GM12864 (cell line): ENCODE measurements around the gene MYRIP.

Source experiments
- DNase-seq: peaks from one replicate; pipeline ENCODE4 v3.0.0-alpha.2; 2011; ENCODE audit warnings: low read depth
- H3K4me3 ChIP-seq: 2 replicates; pipeline ENCODE4 v1.5.1; 2011; ENCODE audit warnings: mild to moderate bottlenecking, low read depth, low read length, control low read depth
- TF ChIP-seq, protein P1 (sequence below): IDR thresholded peaks from 2 replicates; pipeline ENCODE4 v1.5.1; 2011; ENCODE audit warnings: low read depth, mild to moderate bottlenecking, moderate library complexity, low read length, control low read depth, inconsistent platforms; ENCODE audit errors: missing control alignments

Gene MYRIP

DNA sequence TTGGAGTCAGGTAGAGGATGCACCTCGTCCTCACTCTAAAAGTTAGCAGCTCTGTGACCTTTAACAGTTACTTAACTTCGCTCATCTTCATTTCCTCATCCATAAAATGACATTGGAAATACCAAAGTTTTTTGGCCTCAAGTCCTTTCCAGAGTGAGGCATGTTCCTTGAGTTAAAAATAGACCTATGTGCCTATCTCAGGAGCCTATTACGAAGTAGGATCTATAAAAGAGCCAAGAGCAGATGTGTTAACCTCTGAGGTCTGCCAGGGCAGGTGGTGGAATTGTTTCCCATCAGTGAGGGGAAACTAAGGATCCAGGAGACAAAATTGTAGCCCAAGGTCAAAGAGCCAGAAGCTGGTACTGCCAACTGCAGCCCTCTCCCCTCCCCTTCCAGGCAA lies 379.7 kb downstream of the MYRIP start:
- TF ChIP-seq, protein P1, sequence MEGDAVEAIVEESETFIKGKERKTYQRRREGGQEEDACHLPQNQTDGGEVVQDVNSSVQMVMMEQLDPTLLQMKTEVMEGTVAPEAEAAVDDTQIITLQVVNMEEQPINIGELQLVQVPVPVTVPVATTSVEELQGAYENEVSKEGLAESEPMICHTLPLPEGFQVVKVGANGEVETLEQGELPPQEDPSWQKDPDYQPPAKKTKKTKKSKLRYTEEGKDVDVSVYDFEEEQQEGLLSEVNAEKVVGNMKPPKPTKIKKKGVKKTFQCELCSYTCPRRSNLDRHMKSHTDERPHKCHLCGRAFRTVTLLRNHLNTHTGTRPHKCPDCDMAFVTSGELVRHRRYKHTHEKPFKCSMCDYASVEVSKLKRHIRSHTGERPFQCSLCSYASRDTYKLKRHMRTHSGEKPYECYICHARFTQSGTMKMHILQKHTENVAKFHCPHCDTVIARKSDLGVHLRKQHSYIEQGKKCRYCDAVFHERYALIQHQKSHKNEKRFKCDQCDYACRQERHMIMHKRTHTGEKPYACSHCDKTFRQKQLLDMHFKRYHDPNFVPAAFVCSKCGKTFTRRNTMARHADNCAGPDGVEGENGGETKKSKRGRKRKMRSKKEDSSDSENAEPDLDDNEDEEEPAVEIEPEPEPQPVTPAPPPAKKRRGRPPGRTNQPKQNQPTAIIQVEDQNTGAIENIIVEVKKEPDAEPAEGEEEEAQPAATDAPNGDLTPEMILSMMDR, result no peak
- no peak for DNase-seq
- H3K4me3 ChIP-seq, result no peak overlapping the region

DNA sequence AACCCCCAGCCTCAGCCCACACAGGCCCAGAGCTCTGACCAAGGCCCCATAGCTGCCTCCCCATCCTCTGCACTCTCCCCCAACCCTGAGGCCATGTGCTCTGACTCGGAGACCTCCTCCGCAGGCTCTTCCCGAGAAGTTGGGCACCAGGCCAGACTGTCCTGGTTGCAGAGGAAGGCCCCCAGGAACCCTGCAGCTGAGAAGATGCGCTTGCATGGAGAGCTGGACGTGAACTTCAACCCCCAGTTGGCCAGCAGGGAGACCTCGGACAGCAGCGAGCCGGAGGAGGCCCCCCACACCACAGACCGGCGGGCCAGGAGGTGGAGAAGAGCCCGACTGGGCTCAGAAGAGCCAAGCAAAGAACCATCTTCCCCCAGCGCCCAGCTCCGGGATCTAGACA lies 380.6 kb downstream of the MYRIP start:
- DNase-seq, result no peak
- TF ChIP-seq, protein P1, result no peak
- H3K4me3 ChIP-seq, result no peak overlapping the region

DNA sequence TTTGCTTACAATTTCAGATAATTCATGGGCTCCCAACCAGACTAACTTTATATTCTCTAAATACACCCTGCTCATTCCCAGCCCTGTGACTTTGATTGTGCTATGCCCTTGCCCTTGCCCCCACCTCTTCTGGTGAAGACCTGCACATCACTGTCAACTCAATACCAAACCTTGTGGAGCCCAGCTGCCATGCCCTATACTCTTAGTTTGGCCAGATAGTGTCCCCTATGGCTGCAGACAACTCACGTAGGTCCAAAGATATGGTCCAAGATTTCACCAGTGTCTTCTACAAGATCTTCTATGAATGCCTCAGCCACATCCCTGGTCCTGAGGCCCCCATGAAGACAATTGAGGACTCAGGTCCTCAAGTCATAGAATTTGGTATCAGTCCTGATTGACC lies 381.8 kb downstream of the MYRIP start:
- no peak for DNase-seq

DNA sequence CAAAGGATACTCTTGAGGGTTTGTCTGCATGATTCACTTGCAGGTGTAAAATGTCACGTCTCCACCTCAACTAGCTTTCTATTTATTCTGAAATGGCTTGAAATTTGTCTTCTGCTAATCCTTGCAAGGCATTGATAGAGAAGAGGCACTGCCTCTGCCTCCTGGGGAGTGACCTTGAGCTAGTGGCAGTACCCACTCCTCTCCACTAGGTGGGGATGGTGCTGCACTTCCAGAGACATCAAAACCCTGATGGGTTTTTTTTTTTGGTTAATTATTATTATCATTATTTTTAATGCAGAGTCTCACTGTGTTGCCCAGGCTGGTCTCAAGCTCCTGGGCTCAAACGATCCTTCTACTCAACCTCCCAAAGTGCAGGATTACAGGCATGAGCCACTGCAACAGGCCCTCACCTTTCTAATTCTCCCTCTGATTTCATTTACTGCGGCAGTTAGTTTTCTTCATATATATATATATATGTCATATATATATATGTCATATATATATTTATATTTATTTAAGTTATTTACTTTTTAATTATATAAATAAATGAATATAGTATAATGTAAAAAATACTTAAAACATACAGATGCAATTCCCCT lies 382.5 kb downstream of the MYRIP start:
- DNase-seq, result no peak
- TF ChIP-seq, protein P1, result peak; percentile 93
- no peak overlapping the region for H3K4me3 ChIP-seq

More for the DNA sequence above, 381.8 kb downstream of the MYRIP start:
- no peak overlapping the region for H3K4me3 ChIP-seq
- TF ChIP-seq, protein P1, result no peak

DNA sequence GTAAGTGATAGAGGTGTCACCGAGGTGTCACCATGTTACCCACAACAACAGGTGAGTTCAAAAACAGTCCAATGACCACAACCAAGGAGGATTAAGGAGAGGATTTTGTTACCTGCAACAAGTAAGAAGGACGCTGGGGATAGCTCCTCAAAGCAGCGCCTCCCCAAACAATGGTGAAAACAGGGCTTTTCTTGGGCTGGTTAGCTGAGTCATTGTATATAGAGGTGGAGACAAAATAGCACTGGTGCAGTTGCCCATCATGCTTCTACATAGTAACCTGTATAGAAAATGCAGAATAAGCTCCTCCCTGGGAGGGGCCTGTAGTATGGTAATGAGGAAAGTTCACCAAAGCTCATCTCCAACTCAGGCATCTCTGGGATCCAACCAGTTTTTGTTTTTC lies 383.2 kb downstream of the MYRIP start:
- no peak for DNase-seq
- TF ChIP-seq, protein P1, result no peak

DNA sequence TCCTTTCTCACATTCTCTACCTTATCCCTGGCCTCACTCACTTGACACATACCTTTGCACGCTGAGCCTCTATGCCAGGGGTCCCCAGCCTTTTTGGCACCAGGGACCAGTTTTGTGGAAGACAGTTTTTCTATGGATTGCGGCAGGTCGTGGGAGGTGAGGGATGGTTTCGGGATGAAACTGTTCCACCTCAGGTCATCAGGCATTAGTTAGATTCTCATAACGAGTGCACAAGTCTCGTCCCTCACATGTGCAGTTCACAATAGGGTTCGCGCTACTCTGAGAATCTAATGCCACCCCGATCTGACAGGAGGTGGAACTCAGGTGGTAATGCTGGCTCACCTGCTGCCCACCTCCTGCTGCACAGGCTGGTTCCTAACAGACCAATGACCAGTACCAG lies 387.6 kb downstream of the MYRIP start:
- DNase-seq, result no peak
- no peak overlapping the region for H3K4me3 ChIP-seq
- TF ChIP-seq, protein P1, result no peak

More for the DNA sequence above, 383.2 kb downstream of the MYRIP start:
- no peak overlapping the region for H3K4me3 ChIP-seq

DNA sequence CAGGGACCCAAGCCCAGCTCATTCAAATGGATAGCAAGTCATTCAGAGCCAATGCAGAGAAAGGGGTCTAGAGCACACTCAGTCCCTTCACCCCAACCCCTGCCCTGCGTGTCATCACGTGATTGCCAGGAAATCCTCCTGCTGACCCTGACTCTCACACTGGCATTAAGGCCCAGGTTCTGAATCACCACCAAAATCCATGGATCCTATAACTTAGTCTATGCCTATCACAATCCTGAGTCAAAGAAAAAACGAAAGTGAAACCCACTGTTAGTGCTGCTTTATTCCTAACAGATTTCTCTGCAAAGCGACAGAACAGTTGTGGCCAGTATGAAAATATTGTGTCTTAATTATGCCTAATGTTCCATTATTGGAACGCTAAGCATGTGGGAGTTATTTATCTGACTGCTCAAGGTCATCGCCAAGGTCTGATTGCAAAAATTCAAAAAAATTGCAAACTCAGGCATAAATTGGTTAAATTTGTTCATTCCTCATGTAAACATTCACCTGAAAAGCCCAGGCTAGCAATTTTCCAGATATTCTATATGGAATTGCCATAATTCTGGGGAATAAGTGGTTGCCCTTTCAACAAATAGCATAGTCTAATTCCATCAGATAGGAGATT lies 391.4 kb downstream of the MYRIP start:
- H3K4me3 ChIP-seq, result no peak overlapping the region
- TF ChIP-seq, protein P1, result no peak
- no peak for DNase-seq
